Renal pelvis (tissue), 4 donors: ENCODE measurements around the gene KCNC1. TPM values are rescaled to one million over a fixed set of nuclear protein-coding genes. Genes with fewer than 3 reads are reported as not detected.

Experiments used
- DNase-seq: peaks from one replicate; pipeline ENCODE4 v3.0.0-alpha.2; 2013
- polyA plus RNA-seq, 3 donors: library from polyadenylated mRNA; unstranded; fragments of 120-200 nt; gene quantifications; one replicate each; pipeline ENCODE4 v1.2.1, GENCODE V29; 2013; ENCODE audit not compliant: insufficient read length in 3 of 3

KCNC1 gene
- polyA plus RNA-seq, 3 donors: 1.1 to 1.8 (median 1.7) TPM

DNA sequence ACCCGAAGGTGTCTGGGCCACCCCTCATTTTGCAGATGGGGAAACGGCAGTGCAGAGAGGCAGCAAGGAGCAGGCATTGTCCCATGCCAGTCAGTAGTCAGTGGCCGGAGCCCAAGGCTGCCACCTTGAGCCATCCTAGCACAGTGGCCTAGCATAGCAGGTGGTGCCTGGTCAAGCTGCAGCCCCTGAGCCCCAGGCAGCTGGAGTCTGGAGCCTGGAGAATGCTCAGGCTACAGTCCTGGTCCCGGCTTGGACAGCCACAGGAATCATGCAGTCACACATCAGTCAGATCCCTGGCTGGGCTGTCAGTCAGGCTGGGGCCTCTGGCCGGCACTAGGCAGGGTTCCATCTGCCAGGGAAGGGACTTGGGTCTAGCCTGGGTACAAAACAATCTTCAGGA lies 18.6 kb downstream of the KCNC1 start:
- no peak for DNase-seq

DNA sequence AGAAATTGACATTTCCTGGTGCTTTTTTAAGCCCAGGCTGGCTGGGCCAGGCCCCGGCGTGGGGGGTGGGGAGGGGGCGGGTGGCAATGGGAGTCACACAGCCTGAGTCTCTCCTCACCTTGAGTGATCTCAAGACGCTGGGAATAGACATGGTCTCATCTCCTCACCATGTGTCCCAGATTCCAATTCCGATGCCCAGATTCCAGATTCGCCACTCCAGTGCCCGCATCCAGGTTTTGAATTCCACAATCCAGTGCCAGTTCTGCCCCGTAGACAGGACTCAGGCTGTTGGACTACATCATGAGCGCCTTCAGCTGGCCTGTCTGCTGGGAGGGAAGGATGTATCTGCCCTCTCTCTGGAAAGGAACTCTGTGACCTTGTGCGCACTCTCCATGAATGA lies 19.1 kb downstream of the KCNC1 start:
- no peak for DNase-seq

DNA sequence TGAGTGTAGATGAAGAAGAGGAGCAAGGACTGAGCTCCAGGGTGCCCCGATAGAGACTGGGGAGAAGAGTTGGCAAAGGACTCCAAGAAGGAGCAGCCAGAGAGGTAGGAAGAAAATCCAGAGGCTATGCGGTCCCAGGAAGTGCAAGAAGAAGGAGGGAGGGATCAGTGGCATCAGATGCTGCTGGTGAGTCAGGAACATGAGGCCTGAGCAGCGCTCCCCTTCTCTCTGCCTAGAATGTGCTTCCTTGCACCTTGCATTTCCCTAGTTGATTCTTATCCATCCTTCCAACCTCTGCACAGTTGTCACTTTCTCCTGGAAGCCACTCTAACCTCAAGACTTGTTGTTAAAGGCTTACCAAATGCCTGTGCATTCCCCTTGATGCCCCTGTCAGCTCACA lies 21.3 kb downstream of the KCNC1 start:
- no peak for DNase-seq

DNA sequence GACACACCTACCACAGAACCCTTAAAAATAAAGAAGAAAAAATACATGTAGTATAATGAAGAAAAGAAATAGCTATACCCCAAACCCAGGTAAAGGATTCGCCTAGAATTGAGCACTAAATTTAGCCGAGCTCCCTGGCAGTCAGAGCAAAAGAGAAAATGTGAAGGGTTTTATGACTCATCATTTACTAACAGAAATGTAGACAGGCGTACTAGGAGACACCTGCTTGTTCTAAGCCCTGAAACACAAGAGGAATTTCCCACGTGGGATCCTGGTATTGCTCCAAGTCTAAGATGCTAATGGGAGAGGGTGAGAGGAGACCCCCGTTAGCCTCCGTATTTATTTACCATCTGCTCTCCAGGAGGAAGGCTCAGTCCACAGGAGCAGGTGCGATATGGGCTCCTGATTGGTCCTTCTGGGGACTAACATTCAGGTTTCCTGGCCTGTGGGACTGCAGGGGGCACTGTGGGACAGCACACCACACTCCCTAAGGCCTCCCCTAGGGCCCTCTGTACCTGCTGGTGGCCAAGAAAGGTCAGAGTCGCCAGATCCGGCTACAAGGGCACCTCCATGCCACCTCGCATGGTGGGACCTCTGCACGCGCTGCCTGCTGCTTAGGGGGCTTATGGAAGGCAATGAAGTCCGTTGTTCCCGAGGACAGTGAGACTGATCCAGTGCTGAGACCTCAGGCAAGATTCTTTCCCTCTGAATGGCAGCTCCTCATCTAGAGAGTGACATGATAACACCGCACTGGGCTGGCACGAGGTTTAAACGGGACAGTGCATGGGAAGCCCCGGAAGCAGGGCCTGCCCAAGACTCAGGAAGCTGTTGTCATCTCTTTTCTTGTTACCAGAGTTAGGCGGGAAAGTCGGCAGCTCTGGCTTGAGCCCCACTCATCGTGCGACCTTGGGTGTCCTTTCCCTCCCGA lies 25.8 kb downstream of the KCNC1 start:
- DNase-seq: no peak

DNA sequence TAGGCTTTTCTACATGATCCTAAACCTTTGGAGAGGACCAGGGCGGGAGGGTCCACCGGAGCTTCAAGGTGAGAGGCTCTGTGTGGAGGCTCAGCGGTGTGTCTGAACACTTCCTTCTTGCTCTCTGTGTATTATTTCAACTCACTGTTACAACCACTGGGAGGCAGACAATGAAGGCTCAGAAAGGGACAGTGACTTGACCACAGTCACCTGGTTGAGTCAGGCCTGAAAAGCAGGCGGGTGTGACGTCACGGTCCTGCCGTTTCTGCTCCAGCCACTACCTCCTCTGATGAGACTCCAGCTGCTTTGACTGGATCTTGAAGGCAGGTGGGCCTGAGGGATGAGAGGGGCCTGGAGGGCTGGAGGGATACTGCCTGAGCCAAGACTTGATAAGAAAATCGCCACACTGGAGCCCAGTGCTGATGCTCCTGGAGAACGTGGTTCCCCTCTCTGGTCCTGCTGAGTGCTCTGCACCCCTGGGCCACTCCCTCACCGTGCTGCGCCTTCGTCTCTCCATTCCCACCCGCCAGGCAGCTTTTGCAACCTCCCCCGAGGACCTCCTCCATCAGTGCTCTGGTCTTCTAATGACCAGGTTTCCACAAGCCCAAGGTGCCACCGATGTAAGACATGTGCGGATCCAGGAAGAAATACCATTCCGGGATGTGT lies 27.9 kb downstream of the KCNC1 start:
- no peak for DNase-seq

DNA sequence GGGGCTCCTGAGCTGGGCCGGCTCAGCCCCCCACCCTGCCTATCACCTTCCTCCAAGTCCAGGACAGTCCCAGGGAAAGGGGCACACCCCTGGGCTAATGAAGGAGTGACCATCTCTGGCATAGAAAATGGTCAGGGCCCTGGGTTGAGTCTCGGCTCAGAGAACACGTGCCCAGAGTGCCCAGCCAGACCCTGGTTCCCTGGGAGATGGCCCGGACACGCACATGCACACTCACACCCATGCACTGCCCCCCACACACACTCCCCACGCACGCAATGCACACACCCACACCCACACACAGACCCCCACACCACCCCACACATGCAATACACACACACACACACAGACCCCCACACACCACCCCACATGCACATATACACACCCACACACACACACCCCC lies 28.7 kb downstream of the KCNC1 start:
- no peak for DNase-seq

DNA sequence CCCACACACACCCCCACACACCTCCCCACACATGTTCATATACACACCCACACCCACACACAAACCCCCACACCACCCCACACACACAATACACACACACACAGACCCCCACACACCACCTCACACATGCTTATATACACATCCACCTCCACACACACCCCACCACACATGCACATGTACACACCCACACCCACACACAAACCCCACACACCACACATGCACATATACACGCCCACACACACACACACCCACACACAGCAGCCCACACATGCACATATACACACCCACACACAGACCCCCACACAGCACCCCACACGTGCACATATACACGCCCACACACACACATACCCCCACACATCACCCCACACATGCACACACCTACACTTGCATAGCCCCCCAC lies 29.1 kb downstream of the KCNC1 start:
- no peak for DNase-seq

DNA sequence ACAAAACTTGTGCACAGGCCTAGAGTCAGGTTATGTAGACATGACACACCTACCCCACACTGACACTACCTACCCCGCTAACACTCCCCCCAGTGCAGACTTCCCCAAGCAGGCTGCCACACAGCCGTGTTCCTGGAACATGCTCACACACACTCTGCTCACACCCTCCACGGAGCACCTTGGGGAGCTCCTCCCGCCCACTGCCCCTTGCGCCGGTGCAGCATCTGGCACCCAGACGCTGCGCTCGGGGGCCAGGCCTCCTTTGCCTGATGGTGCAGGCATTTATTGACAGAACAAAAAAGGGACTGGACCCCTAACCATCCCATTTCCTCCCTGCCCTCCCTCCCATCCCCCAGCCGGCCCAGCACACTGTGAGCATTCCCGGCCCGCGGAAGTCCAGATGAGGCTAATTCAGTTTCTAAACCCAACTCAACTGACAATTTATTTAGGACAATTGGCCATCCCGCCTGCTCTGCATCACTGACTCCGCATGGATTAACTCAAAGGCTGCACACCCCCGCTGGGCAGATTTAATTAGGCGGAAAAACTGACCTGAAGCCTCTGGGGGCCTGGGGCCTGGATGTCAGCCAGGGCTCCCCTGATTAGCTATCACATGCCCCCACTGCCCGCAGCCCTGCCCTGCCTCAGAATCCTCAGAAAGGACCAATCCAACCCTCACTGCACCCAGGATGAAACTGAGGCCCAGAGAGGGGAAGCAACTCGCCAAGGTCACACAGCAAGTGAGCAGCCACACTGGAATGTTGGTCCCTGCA lies 30.1 kb downstream of the KCNC1 start:
- no peak for DNase-seq

DNA sequence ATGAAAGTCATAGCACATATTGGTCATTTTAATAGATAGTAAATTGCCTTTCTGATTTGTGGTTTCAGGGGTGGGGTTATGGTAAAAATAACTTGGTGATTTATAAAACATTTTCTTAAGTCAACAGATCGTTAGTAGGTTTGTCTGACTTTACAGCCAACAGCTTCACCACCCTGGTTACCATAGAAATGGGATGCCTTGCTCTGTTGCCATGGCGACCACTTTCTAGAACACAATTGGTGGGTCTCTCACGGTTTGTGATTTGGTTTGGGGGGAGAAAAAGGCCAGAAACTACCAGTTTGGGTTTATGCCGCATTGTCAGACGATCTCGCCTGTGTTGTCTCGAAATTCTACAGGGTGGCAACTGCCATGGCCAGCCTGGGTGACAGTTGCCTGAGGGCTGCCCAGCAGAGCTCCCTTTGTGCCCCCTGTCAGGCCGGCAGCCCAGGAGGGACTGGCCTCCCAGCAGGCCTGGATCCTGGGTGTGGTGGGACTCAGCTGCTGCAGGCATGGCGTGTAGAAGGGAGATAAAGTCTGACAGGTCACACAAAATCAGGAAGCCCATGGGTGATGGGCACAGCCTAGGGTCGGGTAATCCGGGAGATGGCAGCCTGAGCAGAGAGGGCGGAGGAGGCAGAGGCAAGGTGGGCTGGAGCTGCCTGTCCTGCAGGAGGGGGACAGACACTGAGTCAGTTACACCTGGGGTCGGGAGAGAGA lies 30.9 kb downstream of the KCNC1 start:
- DNase-seq: no peak

DNA sequence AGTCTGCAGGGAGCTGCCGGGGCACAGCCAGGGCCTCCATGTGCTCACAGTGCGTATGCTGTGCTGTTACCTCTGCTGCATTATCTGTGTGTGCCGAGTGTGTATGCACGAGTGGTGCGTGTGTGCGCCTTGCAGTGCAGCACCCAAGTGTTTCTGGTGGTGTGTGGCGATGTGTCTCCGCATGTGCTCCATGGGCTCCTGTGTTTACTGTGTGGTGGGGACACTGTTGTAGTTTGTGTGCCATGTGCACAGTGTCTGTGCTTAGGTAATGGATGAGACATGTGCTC lies 31.4 kb downstream of the KCNC1 start:
- no peak for DNase-seq

DNA sequence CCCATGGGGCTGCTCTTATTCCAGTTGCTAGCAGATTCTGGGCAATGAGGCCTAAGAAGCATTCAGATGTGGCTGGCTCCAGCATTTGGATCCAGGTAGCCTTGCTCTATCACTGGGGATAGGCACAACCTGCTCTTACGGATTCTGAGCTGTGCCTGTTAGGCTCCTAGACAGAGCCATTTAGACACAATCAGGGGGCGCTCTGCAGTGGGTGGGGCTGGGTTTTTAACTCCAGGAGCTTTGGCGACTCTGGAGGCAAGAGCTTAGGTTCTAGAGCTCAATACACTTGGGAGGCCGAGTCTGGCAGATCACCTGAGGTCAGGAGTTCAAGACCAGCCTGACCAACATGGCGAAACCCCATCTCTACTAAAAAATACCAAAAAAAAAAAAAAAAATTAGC lies 32.0 kb downstream of the KCNC1 start:
- no peak for DNase-seq

DNA sequence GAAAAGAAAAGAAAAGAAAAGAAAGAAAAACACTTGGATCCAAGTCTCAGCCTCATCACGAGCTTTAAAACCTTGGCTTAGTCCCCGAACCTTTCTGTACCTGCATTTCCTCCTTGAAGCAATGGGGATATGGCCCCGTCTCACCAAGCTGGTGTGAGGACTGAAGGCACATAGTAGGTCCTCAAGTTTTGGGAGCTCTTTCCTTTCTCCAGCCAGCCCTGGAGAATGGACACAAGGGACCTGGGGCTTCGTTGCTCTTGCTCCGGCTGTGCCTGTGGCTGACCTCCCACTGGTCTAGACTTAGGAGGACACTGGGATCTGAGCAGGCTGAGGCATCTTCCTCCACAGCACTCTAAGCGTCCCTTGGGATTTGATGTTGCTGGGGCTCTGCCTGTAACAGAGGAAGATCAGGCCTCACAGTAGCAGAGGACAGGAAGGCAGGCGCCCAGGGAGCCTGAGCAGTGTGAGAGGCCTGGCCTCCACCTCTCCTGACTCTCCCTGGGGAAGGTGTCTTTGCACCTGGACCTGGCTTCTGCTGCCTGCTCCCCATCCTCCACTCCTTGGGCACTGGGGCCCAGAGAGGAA lies 32.8 kb downstream of the KCNC1 start:
- no peak for DNase-seq

DNA sequence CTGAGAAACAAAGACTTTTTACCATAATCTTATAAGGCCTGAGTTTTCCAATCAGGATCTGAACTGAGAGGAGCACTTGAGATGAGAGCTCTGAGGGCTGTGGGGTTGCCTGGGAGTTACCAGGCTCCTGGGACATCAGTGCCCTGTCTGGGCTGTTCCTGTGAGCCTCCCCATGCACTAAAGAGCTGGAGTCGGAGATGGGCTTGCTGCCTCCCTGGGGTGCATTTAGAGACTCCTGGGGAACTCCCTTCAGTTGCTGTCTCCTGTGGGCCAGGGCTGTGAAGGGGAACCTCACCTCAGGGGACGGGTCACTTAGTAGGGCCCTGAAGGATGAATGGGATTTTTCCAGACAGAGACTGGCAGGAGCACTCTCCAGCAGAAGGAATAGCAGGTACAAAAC lies 33.3 kb downstream of the KCNC1 start:
- no peak for DNase-seq

DNA sequence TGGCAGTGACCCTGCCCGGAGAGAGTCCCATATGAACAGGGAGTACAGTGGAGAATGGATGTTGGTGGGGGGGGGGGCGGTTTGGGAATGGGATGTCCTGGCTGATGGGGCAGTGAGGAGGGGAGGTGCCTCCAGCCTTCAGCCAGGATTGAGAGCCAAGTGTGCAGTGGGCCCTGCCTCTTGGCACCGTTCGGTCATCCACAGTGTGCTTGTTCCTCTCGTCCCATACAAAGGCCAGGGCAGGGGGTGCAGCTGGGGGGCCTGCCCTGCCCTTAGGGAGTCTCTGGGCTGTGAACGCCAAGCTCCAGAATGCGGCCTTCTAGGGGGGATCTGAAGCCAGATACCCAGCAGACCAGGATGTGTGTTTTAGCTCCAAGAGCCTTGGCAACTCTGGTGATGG lies 34.0 kb downstream of the KCNC1 start:
- DNase-seq: no peak

DNA sequence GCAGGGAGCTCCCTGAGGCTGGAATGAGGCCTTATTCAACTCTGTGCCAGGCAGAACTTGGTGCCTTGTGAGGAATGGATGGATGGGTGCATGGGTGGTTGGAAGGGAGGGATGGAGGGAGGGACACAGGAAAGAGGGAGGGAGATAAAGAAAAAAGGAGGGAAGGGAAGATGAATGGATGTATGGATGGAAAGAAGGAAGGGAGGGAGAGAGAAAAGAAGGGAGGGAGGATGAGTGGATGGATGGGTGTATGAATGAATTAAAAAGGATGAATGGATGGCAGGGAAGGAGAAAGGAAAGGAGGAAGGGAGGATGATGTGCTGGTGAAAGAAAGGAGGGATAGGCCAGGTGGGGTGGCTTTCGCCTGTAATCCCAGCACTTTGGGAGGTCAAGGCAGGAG lies 34.6 kb downstream of the KCNC1 start:
- no peak for DNase-seq

DNA sequence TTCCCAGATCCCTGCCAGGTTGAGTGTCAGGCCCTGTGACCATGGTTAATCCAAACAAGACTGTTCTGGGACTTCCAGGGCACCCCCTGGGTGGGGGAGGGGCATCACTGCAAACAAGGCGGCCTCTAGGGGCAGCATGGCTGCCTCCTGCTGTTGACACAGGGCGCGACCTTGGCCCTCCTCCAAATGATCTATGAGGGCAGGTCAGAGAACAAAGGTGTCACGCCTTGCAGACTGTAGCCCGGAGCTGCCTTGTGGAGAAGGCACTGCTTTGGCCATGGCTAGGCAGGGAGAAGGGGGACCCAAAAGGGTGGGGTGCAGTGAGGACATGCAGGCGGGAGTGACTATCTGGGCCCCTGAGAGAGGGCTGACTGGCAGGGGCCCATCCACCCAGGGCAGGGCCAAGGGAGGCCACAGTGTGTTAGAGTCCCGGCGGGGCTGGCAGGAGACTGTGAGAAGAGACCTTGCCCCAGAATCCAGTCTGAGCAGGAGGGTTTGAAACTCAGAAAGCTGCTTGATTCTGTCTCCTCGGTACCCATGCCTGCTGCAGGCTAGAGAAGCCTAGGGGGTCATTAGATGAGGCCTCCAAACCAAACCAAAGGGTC lies 35.6 kb downstream of the KCNC1 start:
- DNase-seq: no peak

DNA sequence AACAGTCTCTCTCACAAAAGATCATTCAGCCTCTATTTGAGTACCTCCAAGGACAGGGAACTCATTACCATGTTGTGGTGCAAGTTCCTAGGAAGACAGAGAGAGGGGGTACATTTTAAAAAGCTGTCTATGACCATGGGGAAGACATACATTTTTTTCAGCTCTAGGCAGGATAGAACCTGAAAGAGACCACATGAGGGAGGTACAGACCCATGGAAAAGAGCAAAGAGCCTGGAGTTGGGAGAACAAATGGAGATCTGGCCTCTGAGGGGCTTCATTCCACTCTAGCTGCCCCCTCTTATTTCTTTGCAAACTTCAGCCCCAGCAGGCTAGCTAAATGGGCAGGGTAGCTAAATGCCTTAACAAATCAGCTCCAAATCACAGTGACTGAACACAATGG lies 36.3 kb downstream of the KCNC1 start:
- no peak for DNase-seq

DNA sequence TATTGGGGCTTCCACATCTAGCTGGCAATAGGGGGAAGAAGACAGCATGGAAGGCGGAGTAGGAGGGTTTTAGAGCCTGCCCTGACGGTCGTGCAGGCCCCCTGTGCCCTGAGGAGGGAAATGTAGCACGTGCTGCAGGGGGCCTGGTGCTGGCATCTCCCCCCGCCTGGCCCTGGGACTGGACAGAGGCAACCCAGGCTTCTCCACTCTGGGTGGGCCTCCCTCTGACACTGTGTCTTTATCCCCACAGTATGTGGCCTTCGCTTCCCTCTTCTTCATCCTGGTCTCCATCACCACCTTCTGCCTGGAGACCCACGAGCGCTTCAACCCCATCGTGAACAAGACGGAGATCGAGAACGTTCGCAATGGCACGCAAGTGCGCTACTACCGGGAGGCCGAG lies 36.8 kb downstream of the KCNC1 start:
- DNase-seq: no peak

DNA sequence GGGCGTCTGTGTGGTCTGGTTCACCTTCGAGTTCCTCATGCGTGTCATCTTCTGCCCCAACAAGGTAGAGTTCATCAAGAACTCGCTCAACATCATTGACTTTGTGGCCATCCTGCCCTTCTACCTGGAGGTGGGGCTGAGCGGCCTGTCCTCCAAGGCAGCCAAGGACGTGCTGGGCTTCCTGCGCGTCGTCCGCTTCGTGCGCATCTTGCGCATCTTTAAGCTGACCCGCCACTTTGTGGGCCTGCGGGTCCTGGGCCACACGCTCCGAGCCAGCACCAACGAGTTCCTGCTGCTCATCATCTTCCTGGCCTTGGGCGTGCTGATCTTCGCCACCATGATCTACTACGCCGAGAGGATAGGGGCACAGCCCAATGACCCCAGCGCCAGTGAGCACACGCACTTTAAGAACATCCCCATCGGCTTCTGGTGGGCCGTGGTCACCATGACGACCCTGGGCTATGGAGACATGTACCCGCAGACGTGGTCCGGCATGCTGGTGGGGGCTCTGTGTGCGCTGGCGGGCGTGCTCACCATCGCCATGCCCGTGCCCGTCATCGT lies 37.3 kb downstream of the KCNC1 start:
- no peak for DNase-seq

DNA sequence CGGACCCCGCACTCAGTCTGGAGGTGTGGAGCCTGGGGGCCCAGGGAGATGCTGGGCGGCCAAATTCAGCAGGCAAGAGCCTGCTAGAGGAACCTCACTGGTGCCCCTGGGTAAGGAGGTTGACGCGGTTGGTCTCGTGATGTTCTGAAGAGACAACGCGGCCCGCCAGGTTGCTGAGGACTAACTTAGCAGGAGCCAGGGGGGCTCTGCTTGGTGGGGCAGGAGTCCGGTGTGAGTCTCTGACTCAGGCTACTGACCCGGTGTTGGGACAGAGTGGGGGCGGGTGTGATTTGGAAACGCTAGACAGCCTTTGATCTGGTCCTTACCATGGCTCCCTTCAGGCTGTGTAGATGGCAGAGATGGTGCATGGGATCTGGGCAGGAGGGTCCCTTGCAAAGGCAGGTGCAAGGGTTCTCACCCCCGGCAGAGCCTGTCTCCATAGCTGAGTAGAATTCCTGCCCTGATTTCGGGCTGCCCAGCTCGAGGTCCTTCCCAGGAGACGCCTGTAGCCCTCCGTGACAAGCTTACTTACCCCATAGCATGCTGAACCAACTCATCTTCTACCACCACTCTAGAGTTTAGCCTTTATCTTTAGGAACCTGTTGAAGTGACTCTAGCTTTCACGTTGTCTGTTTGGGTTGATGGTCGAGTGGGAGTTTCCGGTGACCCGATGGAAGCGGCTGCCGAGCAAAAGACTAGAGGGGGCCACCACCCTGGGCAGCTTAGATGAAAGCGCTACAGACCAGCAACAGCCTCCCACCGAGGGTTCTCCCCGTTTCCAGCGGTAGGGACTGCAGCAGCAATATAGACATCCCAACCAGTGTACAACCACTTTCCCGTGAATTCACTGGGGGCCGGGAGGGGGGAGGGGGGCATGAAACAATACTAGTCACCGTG lies 38.4 kb downstream of the KCNC1 start:
- no peak for DNase-seq
